GM19395 (cell line): Measurements from ENCODE around the gene HSPA9.

Experiments
- ATAC-seq: cut with Tn5 transposase; IDR thresholded peaks from one replicate; pipeline ENCODE4 v1.9.1; 2021; ENCODE audit warnings: mild to moderate bottlenecking, moderate library complexity; ENCODE audit not compliant: unreplicated experiment

The HSPA9 gene

GRCh38 chr5:138596105-138596881, 21.1 kb upstream of the HSPA9 start:
- ATAC-seq = no peak

- ATAC-seq = no peak
These were observed 20.1 kb upstream of the HSPA9 start for GRCh38 chr5:138595180-138595795.

GRCh38 chr5:138594305-138595058, 19.3 kb upstream of the HSPA9 start:
- no peak for ATAC-seq

- ATAC-seq = no peak
These were observed 13.0 kb upstream of the HSPA9 start for GRCh38 chr5:138588013-138588788.

- no peak for ATAC-seq
These were observed 10.0 kb upstream of the HSPA9 start for GRCh38 chr5:138585157-138585556.

- no peak for ATAC-seq
These were observed 8.9 kb upstream of the HSPA9 start for GRCh38 chr5:138583984-138584637.

GRCh38 chr5:138582959-138583358, 7.8 kb upstream of the HSPA9 start:
- no peak for ATAC-seq

- no peak for ATAC-seq
These were observed 5.6 kb upstream of the HSPA9 start for GRCh38 chr5:138580777-138581176.

- no peak for ATAC-seq
These were observed 4.8 kb upstream of the HSPA9 start for GRCh38 chr5:138580001-138580400.

GRCh38 chr5:138579517-138579863, 4.3 kb upstream of the HSPA9 start:
- no peak for ATAC-seq

- ATAC-seq = no peak
These were observed 2.3 kb upstream of the HSPA9 start for GRCh38 chr5:138577452-138577851.

- ATAC-seq = no peak
These were observed 432 bp downstream of the HSPA9 start for GRCh38 chr5:138574744-138575193.

- ATAC-seq = no peak
These were observed 1.1 kb downstream of the HSPA9 start for GRCh38 chr5:138573949-138574670.

GRCh38 chr5:138573223-138573622, 2.0 kb downstream of the HSPA9 start:
- no peak for ATAC-seq

GRCh38 chr5:138570871-138571270, 4.3 kb downstream of the HSPA9 start:
- no peak for ATAC-seq

GRCh38 chr5:138569782-138570181, 5.4 kb downstream of the HSPA9 start:
- ATAC-seq = no peak

- no peak for ATAC-seq
These were observed 7.0 kb downstream of the HSPA9 start for GRCh38 chr5:138568061-138568824.

GRCh38 chr5:138566792-138567191, 8.4 kb downstream of the HSPA9 start:
- no peak for ATAC-seq
